SK-N-SH (cell line): Measurements from ENCODE around the gene HS3ST5. TPM values are rescaled to one million over a fixed set of nuclear protein-coding genes. Genes with fewer than 3 reads are reported as not detected.
"Not testable (repeated sequence)": the region's sequence is repeated elsewhere in the genome, so short reads cannot be mapped to it uniquely, and the experiment has no call there.

Experiments used
- CTCF ChIA-PET: fragments of 300-600, 350-600 bp; formaldehyde crosslinking; extraction: SDS; loops from one replicate; lab custom pipeline; 2021; lab: Yijun Ruan, JAX
- POLR2A ChIA-PET: fragments of 350-600 bp; sonication (Branson Sonifier 250); formaldehyde crosslinking; extraction: SDS; loops from one replicate; lab custom pipeline; 2020; ENCODE audit warnings: antibody characterized with exemption, inconsistent platforms; lab: Yijun Ruan, JAX
- DNase-seq: peaks from one replicate; pipeline ENCODE4 v3.0.0; 2012
- H2AFZ ChIP-seq: fragments of 200-600 bp; sonication (generic); 2 replicates; pipeline ENCODE4 v1.8.1; 2016; ENCODE audit warnings: antibody characterized with exemption, mild to moderate bottlenecking, low read depth
- H3F3A ChIP-seq: fragments of 200-600 bp; sonication (generic); replicated peaks from 2 replicates; pipeline ENCODE3; 2016; ENCODE audit warnings: antibody characterized with exemption, mild to moderate bottlenecking; ENCODE audit not compliant: insufficient read depth
- H3K27ac ChIP-seq, 2 experiments: fragments of 200-500 bp in 1 of 2; fragments of 200-600 bp in 1 of 2; sonication (Bioruptor generic) in 1 of 2; sonication (generic), shearing (Covaris generic) in 1 of 2; 2 replicates each; pipeline versions ENCODE4 v1.5.1 to v1.6.1; 2014 to 2016; ENCODE audit warnings: low read depth in 2 of 2, inconsistent platforms in 1 of 2, low read length in 1 of 2, mild to moderate bottlenecking in 1 of 2, mixed read lengths in 1 of 2
- H3K27me3 ChIP-seq: fragments of 200-600 bp; sonication (generic), shearing (Covaris generic); 2 replicates; pipeline ENCODE4 v1.6.1; 2016; ENCODE audit warnings: mixed run types; ENCODE audit not compliant: insufficient read depth
- H3K36me3 ChIP-seq, 2 experiments: fragments of 200-500 bp in 1 of 2; fragments of 200-600 bp in 1 of 2; sonication (Bioruptor generic) in 1 of 2; sonication (generic) in 1 of 2; replicated peaks in 1 of 2; 2 replicates each; pipeline versions ENCODE3 to v1.5.1; 2014 to 2016; ENCODE audit warnings: low read length in 1 of 2, mild to moderate bottlenecking in 1 of 2; ENCODE audit not compliant: insufficient read depth in 2 of 2, control insufficient read depth in 1 of 2
- H3K4me1 ChIP-seq, 2 experiments: fragments of 200-500 bp in 1 of 2; fragments of 200-600 bp in 1 of 2; sonication (Bioruptor generic) in 1 of 2; sonication (generic), shearing (Covaris generic) in 1 of 2; 2 replicates each; pipeline versions ENCODE4 v1.5.1 to v1.6.1; 2014 to 2016; ENCODE audit warnings: low read depth in 1 of 2, low read length in 1 of 2, mixed run types in 1 of 2; ENCODE audit not compliant: insufficient read depth in 2 of 2, control insufficient read depth in 1 of 2
- H3K4me2 ChIP-seq: fragments of 200-600 bp; sonication (generic), shearing (Covaris generic); 2 replicates; pipeline ENCODE4 v1.6.1; 2017; ENCODE audit warnings: mixed run types
- H3K4me3 ChIP-seq, 2 experiments: fragments of 200-500 bp in 1 of 2; fragments of 200-600 bp in 1 of 2; sonication (Bioruptor generic) in 1 of 2; sonication (generic), shearing (Covaris generic) in 1 of 2; 2 replicates each; pipeline versions ENCODE4 v1.5.1 to v1.8.1; 2014 to 2016; ENCODE audit warnings: low read depth in 2 of 2, inconsistent platforms in 1 of 2, low read length in 1 of 2, mild to moderate bottlenecking in 1 of 2, mixed read lengths in 1 of 2, moderate library complexity in 1 of 2
- H3K79me2 ChIP-seq: fragments of 200-600 bp; sonication (generic); 2 replicates; pipeline ENCODE4 v1.8.1; 2017; ENCODE audit warnings: mild to moderate bottlenecking; ENCODE audit not compliant: insufficient read depth
- H3K9ac ChIP-seq: fragments of 200-600 bp; sonication (generic); 2 replicates; pipeline ENCODE4 v1.6.1; 2017; ENCODE audit warnings: mixed run types
- H3K9me2 ChIP-seq: fragments of 200-600 bp; sonication (generic); 2 replicates; pipeline ENCODE4 v1.6.1; 2017; ENCODE audit warnings: mixed run types
- H3K9me3 ChIP-seq: fragments of 200-600 bp; sonication (generic); 2 replicates; pipeline ENCODE4 v1.6.1; 2017; ENCODE audit warnings: mixed run types, mild to moderate bottlenecking, moderate library complexity
- H4K20me1 ChIP-seq: fragments of 200-600 bp; sonication (generic); 2 replicates; pipeline ENCODE4 v1.6.1; 2017; ENCODE audit warnings: mild to moderate bottlenecking, mixed run types; ENCODE audit not compliant: insufficient read depth
- ELF1 ChIP-seq: IDR thresholded peaks from 2 replicates; pipeline ENCODE4 v1.4.0; 2012
- EZH2phosphoT487 ChIP-seq: fragments of 200-600 bp; sonication (generic); IDR thresholded peaks from 2 replicates; pipeline ENCODE4 v1.6.1; 2017; ENCODE audit warnings: low read depth, mixed run types, mild to moderate bottlenecking, antibody characterized with exemption, moderate library complexity, borderline replicate concordance
- FOSL2 ChIP-seq: IDR thresholded peaks from 2 replicates; pipeline ENCODE4 v1.4.0; 2012; ENCODE audit warnings: low read depth, mild to moderate bottlenecking, moderate library complexity, borderline replicate concordance
- JUND ChIP-seq: IDR thresholded peaks from 2 replicates; pipeline ENCODE4 v1.4.0; 2012
- NFIC ChIP-seq: IDR thresholded peaks from 2 replicates; pipeline ENCODE4 v1.4.0; 2012; ENCODE audit warnings: borderline replicate concordance
- RCOR1 ChIP-seq: fragments of 150-350 bp; IDR thresholded peaks from 2 replicates; pipeline ENCODE4 v1.6.1; 2017; ENCODE audit warnings: antibody characterized with exemption, low read length
- REST ChIP-seq: IDR thresholded peaks from 2 replicates; pipeline ENCODE4 v1.6.1; 2012; ENCODE audit warnings: mild to moderate bottlenecking, low read depth, low read length, moderate library complexity
- RXRA ChIP-seq: IDR thresholded peaks from 2 replicates; pipeline ENCODE4 v1.4.0; 2012; ENCODE audit warnings: low read depth, mild to moderate bottlenecking, borderline replicate concordance
- TCF12 ChIP-seq: IDR thresholded peaks from 2 replicates; pipeline ENCODE4 v1.4.0; 2012
- TEAD4 ChIP-seq: IDR thresholded peaks from 2 replicates; pipeline ENCODE4 v1.4.0; 2012; ENCODE audit warnings: mild to moderate bottlenecking, borderline replicate concordance; ENCODE audit not compliant: insufficient read depth
- USF2 ChIP-seq: fragments of 150-350 bp; IDR thresholded peaks from 2 replicates; pipeline ENCODE4 v1.6.1; 2017; ENCODE audit warnings: antibody characterized with exemption, low read length, low read depth, borderline replicate concordance
- WGBS: methylation state at CpG from one replicate; pipeline ENCODE4 v1.1.6; 2017; ENCODE audit warnings: low lambda C conversion rate; 5-methylcytosine and 5-hydroxymethylcytosine counted together
- polyA plus RNA-seq, 3 experiments: library from polyadenylated mRNA; depleted of rRNA; stranded (reverse); fragments of >200 nt; gene quantifications; 2 replicates each; pipeline ENCODE4 v1.2.3, GENCODE V29; 2012
- TF ChIP-seq, protein P1 (sequence below): fragments of 150-350 bp; IDR thresholded peaks from 2 replicates; pipeline ENCODE4 v1.6.1; 2016; ENCODE audit warnings: mild to moderate bottlenecking, low read depth, low read length

The HS3ST5 gene
- polyA plus RNA-seq, 1 of the 3 experiments (the other 2 are of a cell fraction): 0.02 TPM

GRCh38 chr6:114017146-114017545, 325.7 kb downstream of the HS3ST5 start:
- H3F3A ChIP-seq, CTCF ChIA-PET, H3K79me2 ChIP-seq, DNase-seq, H3K9me3 ChIP-seq, H3K4me3 ChIP-seq, H3K4me1 ChIP-seq, H4K20me1 ChIP-seq, H3K36me3 ChIP-seq, H3K9ac ChIP-seq, H3K9me2 ChIP-seq, H3K27ac ChIP-seq, H3K27me3 ChIP-seq, H2AFZ ChIP-seq, H3K4me2 ChIP-seq, POLR2A ChIA-PET: not testable (repeated sequence)
- peak; percentile 34; the same call in 1 of the 2 replicates for TF ChIP-seq JUND
- TF ChIP-seq TCF12: peak; percentile 30; the same call in 1 of the 2 replicates
- 0 out of 2 replicates have a peak, but pooled peaks have one; percentile 53 for TF ChIP-seq TEAD4
- TF ChIP-seq NFIC: 0 out of 2 replicates have a peak, but pooled peaks have one; percentile 9
- TF ChIP-seq FOSL2: peak; percentile 35; the same call in 1 of the 2 replicates
- 64% methylated on average over 6 of the region's 6 CpGs for WGBS

GRCh38 chr6:114014106-114014505, 328.7 kb downstream of the HS3ST5 start:
- H3K4me1 ChIP-seq, H3K9me3 ChIP-seq, H3K36me3 ChIP-seq, DNase-seq, H3K79me2 ChIP-seq, POLR2A ChIA-PET, H3K4me2 ChIP-seq, H3K27me3 ChIP-seq, H3K27ac ChIP-seq, H3K4me3 ChIP-seq, H2AFZ ChIP-seq, H4K20me1 ChIP-seq, H3K9me2 ChIP-seq, H3F3A ChIP-seq, H3K9ac ChIP-seq: not testable (repeated sequence)
- 100% methylated on average over 2 of the region's 2 CpGs for WGBS
- CTCF ChIA-PET: interaction anchor here (1.2 kb wide), 1 partner anchor 11 kb away, joined by 3 read pairs; no protein-coding TSS in a partner anchor

- H3K27me3 ChIP-seq, H3K9me3 ChIP-seq, H3K27ac ChIP-seq, H4K20me1 ChIP-seq, H3K4me3 ChIP-seq, H3K4me1 ChIP-seq, H2AFZ ChIP-seq, H3K9me2 ChIP-seq, H3K36me3 ChIP-seq, H3K79me2 ChIP-seq, CTCF ChIA-PET, H3K4me2 ChIP-seq, H3K9ac ChIP-seq, POLR2A ChIA-PET, DNase-seq, H3F3A ChIP-seq: not testable (repeated sequence)
- WGBS: 84% methylated on average over 7 of the region's 7 CpGs
Observed at GRCh38 chr6:114011486-114011885, 331.3 kb downstream of the HS3ST5 start.

- Histone ChIP-seq H3K79me2 (no peaks in the 10 kb centered on the region), H3K9me3 (no peaks in the 10 kb centered on the region), H3K27me3 (no peaks in the 10 kb centered on the region), H3K27ac (no peak overlapping the region), H3K36me3 (no peaks in the 10 kb centered on the region), H3K4me3 (no peak overlapping the region), H3K9ac (no peak overlapping the region), H4K20me1 (no peaks in the 10 kb centered on the region), H2AFZ (no peak overlapping the region), H3K4me2 (no peak overlapping the region), H3K4me1 (no peaks in the 10 kb centered on the region), H3F3A (no peaks in the 10 kb centered on the region), H3K9me2 (no peaks in the 10 kb centered on the region)
- POLR2A ChIA-PET: no interaction called here
- CTCF ChIA-PET: no interaction called here
- DNase-seq: no peak
- 74% methylated on average over 2 of the region's 2 CpGs for WGBS
- no peak for TF ChIP-seq EZH2phosphoT487
- TF ChIP-seq RXRA: no peak
- TF ChIP-seq, protein P1, sequence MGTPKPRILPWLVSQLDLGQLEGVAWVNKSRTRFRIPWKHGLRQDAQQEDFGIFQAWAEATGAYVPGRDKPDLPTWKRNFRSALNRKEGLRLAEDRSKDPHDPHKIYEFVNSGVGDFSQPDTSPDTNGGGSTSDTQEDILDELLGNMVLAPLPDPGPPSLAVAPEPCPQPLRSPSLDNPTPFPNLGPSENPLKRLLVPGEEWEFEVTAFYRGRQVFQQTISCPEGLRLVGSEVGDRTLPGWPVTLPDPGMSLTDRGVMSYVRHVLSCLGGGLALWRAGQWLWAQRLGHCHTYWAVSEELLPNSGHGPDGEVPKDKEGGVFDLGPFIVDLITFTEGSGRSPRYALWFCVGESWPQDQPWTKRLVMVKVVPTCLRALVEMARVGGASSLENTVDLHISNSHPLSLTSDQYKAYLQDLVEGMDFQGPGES: no peak
- TF ChIP-seq ELF1: no peak
- no peak for TF ChIP-seq REST
- no peak for TF ChIP-seq USF2
- no peak for TF ChIP-seq RCOR1
Observed at GRCh38 chr6:114010540-114010939, 332.3 kb downstream of the HS3ST5 start.
